AML-193 (cell line): ENCODE measurements around the gene DELE1.
"Not testable (repeated sequence)": the region's sequence is repeated elsewhere in the genome, so short reads cannot be mapped to it uniquely, and the experiment has no call there.

ENCODE experiments used
- DNase-seq, 2 experiments: peaks; one replicate each; lab custom pipeline; 2025; lab: John Stamatoyannopoulos, UW

Gene DELE1

DNA sequence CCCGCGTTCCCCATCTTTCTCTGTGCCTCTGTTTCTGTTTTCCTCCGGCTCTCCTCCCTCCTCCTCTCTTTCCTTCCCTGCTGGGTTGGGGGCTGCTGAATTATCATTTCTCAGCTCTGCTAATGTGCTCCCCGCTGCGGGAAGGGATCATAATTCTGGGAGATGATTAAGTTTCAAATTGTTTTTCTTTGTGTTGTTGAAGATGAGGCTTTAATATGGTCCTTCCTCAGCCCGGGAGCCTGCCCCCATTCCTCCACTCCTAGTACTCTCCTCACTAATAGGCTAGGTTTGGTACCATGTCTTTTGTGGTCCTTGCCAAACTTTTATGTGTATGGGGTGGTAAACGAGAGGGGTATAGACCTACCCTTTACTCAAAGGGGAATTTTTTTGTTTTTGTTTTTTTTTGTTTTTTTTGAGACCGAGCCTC is 39.8 kb upstream of the DELE1 start:
- no peak for DNase-seq

DNA sequence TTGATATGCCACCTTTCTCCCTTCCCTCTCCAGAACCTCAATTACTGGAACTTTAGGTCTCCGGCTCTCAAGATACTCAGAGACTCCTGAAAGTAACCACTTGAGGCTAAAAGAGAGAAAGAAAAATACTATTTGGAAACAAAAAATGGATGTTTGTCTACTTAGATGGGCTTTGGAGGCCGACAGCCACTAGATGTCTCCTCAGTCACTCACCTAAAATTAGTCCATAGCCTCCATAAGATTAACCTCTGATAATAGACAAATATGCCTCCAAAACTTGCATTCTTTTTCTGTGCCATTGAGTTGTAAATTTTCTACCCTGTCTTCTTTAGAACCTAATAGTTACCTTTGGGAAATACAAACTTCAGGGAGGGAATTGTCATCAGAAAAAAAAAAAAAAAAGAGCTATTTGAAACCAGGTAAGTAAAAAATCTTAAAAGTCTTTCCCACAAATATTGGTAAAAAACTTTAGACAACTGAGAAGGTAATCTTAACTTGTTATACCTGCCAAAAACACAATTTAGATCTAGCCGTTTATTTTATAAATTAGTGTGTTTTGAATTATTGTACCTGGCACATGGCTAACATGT is 34.3 kb upstream of the DELE1 start:
- peak; percentile 38 to 39 for DNase-seq

DNA sequence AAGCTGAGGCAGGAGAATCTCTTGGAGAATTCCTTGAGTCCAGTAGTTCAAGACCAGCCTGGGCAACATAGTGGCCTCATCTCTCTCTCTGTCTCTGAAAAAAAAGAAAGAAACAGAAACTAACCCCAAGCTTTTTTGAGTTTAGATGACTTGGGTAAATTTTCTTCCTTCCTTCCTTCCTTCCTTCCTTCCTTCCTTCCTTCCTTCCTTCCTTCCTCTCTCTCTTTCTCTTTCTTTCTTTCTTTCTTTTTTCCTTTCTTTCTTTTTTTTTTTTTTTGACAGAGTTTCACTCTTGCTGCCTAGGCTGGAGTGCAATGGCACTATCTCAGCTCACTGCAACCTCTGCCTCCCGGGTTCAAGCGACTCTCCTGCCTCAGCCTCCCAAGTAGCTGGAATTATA is 33.2 kb upstream of the DELE1 start:
- DNase-seq: not testable (repeated sequence)

DNA sequence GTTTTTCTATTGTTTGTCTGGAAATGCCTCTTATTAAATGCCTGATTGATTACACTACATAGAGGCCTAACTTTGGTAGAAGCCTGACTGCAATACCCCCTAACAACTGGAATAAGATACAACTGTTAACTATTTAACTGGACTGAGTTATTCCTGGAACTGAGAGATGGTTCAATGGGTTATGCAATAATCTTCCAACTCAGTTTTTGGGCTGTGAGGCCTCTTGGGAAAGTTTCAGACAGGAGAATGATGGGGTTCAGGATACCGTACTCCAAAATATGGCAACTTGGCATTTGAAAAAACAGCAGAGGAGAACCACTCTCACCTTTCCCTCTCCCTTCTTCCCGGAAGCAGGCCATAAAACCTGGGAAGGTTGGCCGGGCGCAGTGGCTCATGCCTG is 26.2 kb upstream of the DELE1 start:
- DNase-seq: no peak

DNA sequence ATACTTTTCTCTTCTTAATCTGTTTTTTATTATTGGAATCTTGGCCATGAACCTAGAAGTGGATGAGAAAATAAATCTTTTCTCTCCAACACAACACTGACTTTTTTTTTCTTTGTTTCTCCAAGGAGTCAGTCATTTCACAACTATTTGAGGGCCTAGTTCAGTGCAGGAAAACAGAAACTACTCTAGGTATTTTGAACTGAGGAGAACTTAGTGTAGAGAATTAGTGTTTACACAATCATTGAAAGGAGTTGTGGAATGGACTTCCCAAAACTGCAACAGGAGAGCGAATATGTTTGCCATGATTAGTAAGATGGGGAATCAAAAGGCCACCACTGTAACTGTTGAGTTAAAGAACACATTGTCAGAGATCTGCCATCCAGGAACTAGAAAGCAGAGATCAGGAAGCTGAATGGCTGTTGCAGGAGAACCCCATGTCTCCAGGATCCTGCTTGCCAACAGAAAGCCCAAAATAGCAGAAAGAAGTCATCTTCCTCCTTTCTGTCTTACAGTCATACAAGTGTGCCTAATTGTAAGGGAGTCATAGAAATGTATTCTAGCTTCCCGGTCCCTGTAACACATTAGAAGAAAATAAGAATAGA is 25.1 kb upstream of the DELE1 start:
- DNase-seq: no peak

DNA sequence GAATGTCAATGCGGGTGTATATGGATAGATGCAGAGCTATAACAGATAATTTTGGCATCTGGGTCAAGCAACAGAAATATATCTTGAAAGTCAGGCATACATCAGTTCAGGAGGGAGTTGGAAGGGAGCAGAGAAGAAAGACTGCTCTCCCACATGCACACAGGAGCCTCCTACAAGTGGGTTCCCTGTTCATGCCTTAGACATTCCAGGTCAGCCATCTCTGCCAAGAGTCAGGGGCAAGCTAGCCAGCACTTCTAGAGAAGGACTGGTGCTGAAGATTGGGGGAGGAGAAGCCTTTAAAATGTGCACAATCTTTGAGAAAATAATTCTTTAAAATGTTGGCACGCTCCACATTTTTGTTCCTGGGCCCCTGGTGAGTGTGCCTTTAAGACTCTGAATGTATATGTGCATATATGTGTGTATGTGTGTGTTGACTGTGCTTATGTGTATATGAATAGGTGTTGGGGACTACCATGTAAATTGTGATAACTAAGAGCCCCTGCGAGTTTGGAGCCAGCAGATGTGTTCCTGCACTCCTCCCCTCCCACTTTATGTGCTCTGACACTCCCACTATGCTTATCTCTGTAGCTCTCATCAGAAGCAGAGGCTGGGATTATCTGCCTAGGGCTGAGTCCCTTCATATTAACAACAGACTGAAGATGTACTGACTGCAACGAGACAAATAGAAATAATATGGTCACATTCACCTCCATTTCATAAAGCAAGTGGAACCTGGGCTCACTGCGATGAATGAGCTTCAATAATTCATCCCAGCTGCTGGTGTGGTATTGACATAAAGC is 21.5 kb upstream of the DELE1 start:
- no peak for DNase-seq

DNA sequence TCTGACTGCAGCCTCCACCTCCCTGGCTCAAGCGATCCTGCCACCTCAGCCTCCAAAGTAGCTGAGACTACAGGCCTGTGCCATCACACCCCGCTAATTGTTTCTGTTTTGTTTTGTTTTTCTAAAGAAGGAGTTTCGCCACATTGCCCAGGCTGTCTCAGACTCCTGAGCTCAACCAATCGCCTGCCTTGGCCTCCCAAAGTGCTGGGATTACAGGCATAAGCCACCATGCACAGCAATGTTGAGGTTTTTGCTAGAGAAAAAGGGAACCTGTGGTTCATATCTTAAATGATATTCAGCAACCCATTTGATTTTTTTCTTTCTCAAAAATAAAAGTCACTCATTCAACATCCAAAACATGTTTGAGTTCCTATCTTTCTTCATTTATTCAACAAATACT is 20.4 kb upstream of the DELE1 start:
- peak; percentile 50 to 78 for DNase-seq

DNA sequence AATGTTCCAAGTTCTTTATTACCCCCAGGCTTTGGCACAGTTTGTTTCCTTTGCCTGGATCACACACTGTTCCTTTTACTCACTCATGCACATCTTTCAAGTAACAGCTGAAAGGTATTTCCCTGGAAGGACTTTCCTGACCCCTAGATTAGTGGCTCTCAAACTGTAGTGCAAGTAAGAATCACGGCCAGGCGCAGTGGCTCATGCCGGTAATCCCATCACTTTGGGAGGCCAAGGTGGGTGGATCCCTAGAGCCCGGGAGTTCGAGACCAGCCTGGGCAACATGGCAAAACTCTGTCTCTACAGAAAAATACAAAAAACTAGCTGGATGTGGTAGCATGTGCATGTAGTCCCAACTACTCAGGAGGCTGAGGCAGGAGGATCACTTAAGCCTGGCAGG is 19.1 kb upstream of the DELE1 start:
- DNase-seq: no peak

DNA sequence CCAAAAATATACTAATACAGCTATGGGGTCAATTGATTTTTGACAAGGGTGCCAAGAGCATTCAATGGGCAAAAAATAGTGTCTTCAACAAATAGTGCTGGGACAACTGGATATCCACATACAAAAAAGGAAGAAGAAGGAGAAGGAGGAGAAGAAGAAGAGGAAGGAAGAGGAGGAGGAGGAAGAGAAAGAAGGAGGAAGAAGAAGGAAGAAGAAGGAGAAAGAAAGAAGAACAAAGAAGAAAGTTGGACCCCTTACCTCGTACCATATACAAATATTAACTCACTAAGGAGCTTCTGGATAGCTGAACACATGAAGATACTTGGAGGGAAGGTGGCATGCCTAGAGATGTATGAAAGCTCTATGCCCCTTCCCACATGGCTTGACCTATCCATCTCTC is 17.2 kb upstream of the DELE1 start:
- DNase-seq: no peak

DNA sequence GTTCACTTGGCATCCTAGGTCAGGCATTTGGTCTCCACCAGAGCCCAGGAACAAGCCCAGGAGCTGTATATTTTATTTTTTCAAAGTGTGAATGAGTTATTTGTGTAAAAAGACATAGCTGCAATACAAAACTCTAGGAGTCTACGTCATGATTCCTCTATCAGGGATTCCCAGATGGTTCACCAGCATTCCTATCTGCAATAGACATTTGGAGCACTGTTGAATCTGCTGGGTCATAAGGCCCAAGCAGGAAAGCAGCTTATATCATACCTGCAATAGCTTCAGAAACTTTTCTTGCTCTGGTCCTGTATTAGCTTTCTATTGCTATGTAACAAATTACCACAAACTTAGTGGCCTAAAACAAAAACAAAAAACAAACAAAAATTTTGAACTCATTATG is 16.7 kb upstream of the DELE1 start:
- DNase-seq: no peak

DNA sequence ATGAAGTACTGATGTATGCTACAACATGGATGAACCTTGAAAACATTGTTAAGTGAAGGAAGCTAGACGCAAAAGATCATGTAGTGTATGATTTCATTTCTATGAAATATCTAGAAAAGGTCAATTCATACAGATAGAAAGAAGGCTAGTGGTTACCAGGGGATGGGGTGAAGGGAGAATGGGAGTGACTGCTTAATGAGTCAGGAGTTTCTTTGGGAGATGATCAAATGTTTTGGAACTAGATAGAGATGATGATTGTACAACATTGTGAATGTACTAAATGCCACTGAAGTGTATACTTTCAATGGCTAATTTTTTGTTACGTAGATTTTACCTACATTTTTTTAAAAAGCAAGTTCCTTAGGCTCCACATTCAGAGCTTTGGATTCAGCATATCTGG is 14.9 kb upstream of the DELE1 start:
- no peak for DNase-seq

DNA sequence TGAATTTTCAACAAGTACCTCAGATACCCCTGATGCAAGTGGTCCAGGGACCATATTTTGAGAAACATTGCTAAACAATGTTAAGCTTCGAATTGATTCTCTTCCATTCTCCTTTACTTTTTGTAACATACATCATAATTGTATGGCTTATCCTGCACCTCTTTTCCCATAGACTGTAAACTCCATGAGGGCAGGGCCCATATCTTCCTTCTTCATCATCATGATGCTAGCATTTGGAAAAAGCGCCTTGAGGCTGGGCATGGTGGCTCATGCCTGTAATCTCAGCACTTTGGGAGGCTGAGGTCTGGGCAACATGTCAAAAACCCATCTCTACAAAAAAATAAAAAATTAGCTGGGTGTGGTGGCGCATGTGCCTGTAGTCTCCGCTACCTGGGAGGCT is 14.5 kb upstream of the DELE1 start:
- no peak for DNase-seq

DNA sequence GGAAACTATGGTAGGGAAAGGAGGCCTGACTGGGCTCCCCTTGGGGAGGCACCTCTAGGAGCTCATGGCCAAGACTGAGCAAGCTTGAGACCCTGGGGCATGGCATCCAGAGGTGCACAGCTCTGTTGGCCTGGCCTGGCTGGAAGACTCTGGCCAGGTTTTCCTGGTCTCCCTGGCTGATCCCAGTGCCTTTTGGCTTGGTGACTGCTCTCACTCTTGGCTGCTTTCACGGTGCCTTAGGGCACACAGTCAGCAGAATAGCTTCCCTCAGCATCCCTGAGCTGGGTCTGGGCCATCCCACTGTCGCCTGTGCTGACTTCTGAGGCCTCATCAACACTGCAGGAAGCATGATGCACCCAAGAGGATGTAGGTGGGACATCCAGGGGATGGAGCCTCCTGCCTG is 13.4 kb upstream of the DELE1 start:
- DNase-seq: no peak

DNA sequence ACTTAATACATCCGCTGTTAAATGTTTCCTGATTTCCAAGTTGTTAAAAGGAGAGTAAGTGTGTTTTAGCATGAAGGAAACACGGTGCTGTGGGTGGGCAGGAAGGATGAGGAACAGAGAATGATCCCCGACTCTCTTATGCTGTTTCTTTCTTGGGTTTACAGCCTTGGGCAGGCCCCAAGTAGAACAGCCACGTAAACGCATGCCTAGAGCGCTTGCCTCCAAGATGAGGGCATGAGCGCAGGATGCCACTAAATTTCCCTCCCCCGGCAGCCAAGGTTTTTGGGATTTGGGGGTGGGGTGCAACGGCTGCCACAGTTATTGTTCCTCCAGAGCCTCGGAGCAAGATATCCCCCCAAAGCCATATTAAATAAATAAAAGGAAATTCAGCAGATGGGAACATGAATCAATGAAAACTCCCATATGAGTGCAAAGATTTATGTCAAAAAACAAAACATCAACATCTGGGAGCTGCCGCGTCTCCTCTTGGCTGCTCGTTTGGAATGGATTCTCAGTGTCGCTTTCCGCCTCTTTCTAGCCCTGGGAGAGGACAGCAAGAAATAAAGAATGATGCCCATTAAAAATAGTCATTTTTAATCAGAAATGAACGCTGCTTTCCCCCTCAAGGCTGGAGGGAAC is 10.0 kb upstream of the DELE1 start:
- no peak for DNase-seq

DNA sequence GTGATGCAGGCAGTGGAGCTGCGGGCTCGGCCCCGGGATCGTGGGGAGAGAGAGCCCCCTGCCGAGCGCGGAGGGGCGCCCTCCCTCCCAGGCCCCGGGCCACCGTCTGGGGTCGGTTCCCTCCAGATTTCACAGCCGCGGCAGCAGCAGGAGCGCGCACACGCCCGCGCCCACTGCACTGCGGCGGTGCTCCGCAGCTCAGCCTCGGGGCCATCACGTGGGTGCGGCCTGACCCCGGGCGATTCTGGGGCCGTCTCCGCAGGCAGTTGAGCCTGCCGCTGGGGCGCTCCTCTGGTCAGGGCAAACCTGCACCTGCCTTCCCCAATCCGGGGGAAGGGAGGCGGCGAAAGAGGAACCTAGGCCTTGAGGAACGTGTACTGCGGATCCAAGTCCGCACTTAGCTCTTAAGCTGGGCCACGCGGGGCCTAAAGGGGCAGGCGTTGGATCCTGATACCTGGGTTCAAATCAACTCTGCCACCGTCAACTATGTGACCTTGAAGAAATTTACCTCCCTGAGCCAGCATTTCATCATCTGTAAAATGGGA is 9.4 kb upstream of the DELE1 start:
- DNase-seq: peak; percentile 54 to 71

DNA sequence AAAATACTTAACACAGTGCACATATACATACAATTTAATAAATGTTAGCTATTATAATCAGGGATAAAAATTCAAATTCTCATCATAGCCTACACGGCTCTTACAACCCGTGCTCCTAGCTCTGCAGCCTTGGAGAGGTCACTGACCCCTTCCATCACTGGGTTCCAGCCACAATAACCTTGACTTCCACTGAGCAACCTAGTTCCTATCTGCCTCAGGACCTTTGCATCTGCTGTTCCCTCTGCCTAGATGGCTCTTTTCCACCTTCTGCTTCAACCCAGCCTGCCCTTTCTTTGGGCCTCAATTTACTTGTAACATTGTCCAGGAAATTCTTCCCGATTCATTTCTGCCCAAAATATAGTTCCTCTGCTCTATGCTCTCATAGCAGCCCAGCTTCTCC is 8.9 kb upstream of the DELE1 start:
- no peak for DNase-seq

DNA sequence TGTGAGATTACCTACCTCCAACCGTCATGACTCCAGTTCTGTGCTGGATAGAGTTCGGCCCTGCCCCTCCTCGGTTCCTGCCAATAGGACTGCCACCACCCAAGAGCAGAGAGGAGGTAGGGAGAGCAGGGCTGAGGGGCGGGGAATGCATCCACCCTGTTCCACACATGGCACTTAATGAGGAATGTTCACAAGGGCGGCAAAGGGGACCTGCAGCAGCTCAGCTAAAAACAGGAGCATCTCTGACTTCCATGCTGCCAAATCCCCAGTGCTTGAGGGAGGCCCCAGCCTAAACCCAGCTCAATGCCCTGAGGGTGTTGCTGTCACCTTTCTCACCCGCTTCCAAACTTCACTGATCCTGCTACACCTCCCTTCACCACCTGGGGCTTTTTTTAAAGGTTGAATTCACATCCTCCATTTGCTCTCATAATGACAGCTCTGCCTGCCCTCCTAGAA is 7.8 kb upstream of the DELE1 start:
- DNase-seq: no peak

DNA sequence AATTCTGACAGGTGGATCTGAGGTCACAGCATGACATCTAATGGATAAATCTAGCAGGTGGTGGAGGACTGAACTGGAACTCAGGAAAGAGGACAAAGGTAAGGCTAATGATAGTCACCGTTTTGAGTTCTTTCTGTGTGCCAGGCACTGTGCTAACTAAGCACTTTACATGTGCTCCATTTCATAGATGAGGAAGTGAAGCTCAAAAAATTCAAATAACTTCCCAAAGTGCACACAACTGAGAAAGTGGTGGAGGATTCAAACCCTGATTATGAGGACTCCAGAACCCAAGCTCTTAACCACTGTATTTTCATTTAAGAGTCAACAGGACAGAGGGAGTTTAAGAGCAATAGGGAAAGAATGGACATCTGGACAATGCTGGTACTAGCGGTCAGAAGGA is 7.1 kb upstream of the DELE1 start:
- DNase-seq: no peak

DNA sequence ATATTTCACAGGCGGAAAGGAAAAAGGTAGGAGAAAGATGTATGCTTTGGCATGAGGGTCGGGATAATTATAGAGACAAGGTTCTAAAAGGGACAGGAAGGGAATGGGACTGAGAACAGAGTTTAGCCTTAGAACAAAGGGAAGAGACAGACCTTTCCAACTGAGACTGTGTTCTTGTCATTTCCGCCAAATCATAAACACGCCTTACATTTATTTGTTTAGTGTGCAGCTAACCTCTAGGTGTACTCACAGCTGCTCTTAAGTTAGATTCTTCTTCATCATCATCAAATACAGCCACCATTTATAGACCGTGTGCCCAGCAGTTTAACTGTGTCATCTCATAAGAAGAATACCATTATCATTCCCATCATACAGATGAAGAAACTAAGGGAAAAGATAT is 5.9 kb upstream of the DELE1 start:
- DNase-seq: no peak

DNA sequence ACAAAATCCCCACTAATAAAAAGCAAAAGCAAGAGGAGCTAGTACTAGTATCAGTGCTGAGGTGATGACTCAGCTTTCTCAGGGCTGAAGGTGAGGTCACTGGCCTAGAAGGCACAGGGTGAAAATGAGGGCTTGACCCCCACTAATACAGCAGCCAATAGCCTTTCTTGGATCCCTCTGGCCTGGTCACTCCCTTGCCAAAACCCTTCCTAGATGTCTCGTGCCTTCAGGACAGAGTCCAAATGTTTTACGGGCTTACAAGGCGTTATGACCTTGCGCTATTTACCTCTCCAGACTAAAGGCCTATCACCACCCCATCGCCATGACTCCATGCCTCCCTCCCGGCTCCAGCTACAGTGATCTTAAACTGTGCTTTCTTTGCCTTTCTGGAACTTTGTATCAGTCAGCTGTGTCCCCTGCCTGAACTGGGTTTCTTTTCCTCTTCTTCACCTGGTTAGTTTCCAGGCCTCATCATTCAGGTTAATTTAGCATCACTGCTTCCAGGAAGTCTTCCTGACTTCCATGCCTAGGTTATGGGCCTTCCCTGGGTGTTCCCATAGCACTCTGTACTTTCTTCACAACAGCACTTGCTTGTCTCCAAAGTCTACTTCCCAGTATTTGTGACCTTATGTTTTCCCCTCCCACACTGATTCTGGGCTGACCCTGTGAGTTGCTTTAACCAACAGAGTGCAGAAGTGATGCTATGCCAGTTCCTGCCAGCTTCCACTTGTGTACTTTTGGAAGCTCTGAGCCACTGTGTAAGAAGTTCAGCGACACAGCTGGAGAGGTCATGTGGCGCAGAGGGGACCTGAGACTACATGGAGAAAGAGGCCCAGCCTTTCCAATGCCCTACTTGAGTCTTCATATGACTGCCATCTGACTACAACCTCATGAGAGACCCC is 4.2 kb upstream of the DELE1 start:
- no peak for DNase-seq

DNA sequence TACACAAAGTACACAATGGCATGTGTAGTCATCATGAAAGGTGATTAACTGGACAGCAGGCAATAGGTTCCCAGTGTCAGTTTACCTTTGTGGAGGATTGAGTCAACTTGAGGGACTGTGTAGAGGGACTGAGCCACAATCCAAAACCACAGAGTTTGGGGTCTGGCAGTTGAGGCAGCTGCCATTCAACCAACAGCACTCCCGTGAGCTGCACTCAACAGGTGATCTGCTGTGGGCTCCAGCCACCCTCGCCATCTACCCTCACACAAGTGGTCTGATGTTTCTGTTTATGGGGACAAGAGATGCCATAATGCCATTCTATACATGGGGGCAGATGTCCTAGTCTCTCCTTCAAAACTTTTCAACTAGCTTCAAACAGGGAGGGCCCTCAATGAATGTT is 2.9 kb upstream of the DELE1 start:
- DNase-seq: no peak
